ENCODE results near the gene ANKRD28. TPM values are rescaled to one million over a fixed set of nuclear protein-coding genes. Genes with fewer than 3 reads are reported as not detected.

ANKRD28 gene
- total and polyA plus RNA-seq, 2 of the 8 experiments (the other 6 are each of a cell fraction or from before 2014, with no cell fraction given): 39.1 to 61.7 TPM

- Histone ChIP-seq H2BK120ac (replicated peaks; ENCODE audit: low read depth, low read length) (no peak overlapping the region), H4K91ac (replicated peaks; ENCODE audit: insufficient read length, low read length) (no peak overlapping the region), H2AFZ (ENCODE audit: low read length) (no peak overlapping the region), H3K4ac (replicated peaks; ENCODE audit: insufficient read length, low read depth, low read length) (no peak overlapping the region), H2BK20ac (ENCODE audit: low read length) (no peak overlapping the region), H3K4me1 (replicated peaks in 1 of 4; ENCODE audit: control insufficient read depth in 3 of 4, insufficient read depth in 4 of 4, low read length in 3 of 4) (no peaks in the 10 kb centered on the region), H2BK12ac (ENCODE audit: low read depth, low read length) (no peak overlapping the region), H2AK5ac (ENCODE audit: low read depth, low read length) (no peak overlapping the region), H2BK15ac (ENCODE audit: low read length) (no peak overlapping the region), H3K27ac (ENCODE audit: low read depth, low read length) (no peak overlapping the region), H3K79me1 (ENCODE audit: low read depth, low read length) (no peaks in the 10 kb centered on the region), H3K4me2 (ENCODE audit: insufficient read depth in 1 of 2, low read depth in 2 of 2, low read length in 2 of 2) (no peak overlapping the region), H3K4me3 (ENCODE audit: extremely low read depth in 1 of 4, insufficient read depth in 2 of 4, low read depth in 3 of 4, low read length in 4 of 4) (no peak overlapping the region), H3K79me2 (ENCODE audit: control insufficient read depth in 1 of 2, insufficient read depth in 2 of 2, low read length in 2 of 2) (no peaks in the 10 kb centered on the region; a peak in 1 of 4 replicates), H3K14ac (ENCODE audit: insufficient read length) (no peak overlapping the region), H3K36me3 (ENCODE audit: control insufficient read depth in 2 of 4, insufficient read depth in 4 of 4, low read length in 3 of 4) (peaks cover 0 to 28% (median 8%) of the 10 kb centered on the region in 4 experiments; a peak in 5 of 8 replicates), H3K23me2 (ENCODE audit: low read depth, low read length) (no peaks in the 10 kb centered on the region), H4K5ac (ENCODE audit: insufficient read length, low read depth, low read length) (no peak overlapping the region), H4K8ac (ENCODE audit: extremely low read depth, insufficient read depth, low read length) (no peak overlapping the region), H2BK5ac (ENCODE audit: low read depth, low read length) (no peak overlapping the region), H3K9me3 (ENCODE audit: insufficient read depth in 2 of 2, low read depth in 1 of 2, low read length in 1 of 2) (peaks cover 13 to 31% of the 10 kb centered on the region in 2 experiments), H3K56ac (replicated peaks; ENCODE audit: insufficient read length, low read depth, low read length) (no peak overlapping the region), H3K23ac (ENCODE audit: insufficient read length) (no peak overlapping the region), H4K20me1 (replicated peaks in 1 of 2; ENCODE audit: control insufficient read depth in 1 of 2, insufficient read depth in 2 of 2, low read length in 2 of 2) (no peaks in the 10 kb centered on the region), H3K27me3 (replicated peaks in 1 of 4; ENCODE audit: control insufficient read depth in 3 of 4, extremely low read depth in 1 of 4, insufficient read depth in 3 of 4, low read length in 3 of 4) (no peaks in the 10 kb centered on the region), H3K9ac (replicated peaks in 1 of 4; ENCODE audit: extremely low read depth in 1 of 4, low read depth in 3 of 4, low read length in 3 of 4) (no peak overlapping the region), H3K18ac (ENCODE audit: extremely low read depth, low read length) (no peak overlapping the region)
- CTCF ChIA-PET (ENCODE audit: partially characterized antibody): interaction anchor here (0.6 to 1.5 kb wide), 3 partner anchors 51 to 859 kb away, joined by 3 to 4 read pairs (median 3); no protein-coding TSS in a partner anchor
- WGBS, 2 experiments (ENCODE audit: extremely low coverage in 1 of 2, insufficient coverage in 1 of 2, insufficient read length in 1 of 2, insufficient replicate concordance in 2 of 2, low coverage in 1 of 2, low lambda C conversion rate in 2 of 2, missing lambda C conversion rate in 1 of 2): 95% methylated on average over 3 of the region's 3 CpGs; no CpG with 5 or more reads in 1 of the 2 experiments
- POLR2A ChIA-PET (ENCODE audit: partially characterized antibody): no interaction called here
- DNase-seq (ENCODE audit: low read depth in 1 of 2, low spot score in 2 of 2): no peak
- FAIRE-seq: no peak
These were observed 54.2 kb downstream of the ANKRD28 start for GRCh38 chr3:15743587-15744009.
